ENCODE data around the gene OSBPL2.

GRCh38 chr20:62338294-62338620 is 99.9 kb downstream of the OSBPL2 start:
- TF ChIP-seq CTCF (conservative IDR thresholded peaks at IDR 0.05; ENCODE audit: low read length): no peak
- TF ChIP-seq EZH2phosphoT487 (IDR thresholded peaks at IDR 0.05; ENCODE audit: borderline replicate concordance, low read depth, low read length): no peak

Measured in OCI-LY7 (cell line).